ENCODE data around the gene HDAC4. TPM values are rescaled to one million over a fixed set of nuclear protein-coding genes. Genes with fewer than 3 reads are reported as not detected.

Gene HDAC4
- total RNA-seq, 1 experiment from 2014 or later = 21.8 TPM

DNA sequence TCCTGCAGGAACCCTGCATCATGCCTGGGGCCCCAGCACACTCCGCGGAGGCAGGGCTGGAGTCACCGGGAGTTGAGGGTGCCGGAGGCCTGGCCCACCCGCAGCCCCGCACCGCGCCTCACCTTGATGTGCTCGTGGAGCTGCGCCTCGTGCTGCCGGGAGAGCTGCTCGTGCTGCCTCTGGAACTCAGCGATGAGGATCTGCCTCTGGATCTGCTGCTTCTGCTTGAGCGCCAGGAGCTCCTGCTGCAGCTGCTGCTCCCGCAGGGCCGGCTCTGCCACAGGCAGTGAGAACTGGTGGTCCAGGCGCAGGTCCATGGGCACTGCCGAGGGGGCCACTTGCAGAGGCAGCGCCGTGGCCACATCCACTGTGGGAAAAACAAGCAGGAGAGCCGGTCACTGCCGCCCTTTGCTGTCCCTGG, 211.1 kb downstream of the HDAC4 start:
- ChIA-PET CTCF (no interaction called here), POLR2A (no interaction called here)
- Mint-ChIP-seq H3K4me1 (ENCODE audit: insufficient read depth, unreplicated experiment) (no peaks in the 10 kb centered on the region), H3K27me3 (ENCODE audit: insufficient read depth, unreplicated experiment) (no peaks in the 10 kb centered on the region), H3K9me3 (ENCODE audit: unreplicated experiment) (no peaks in the 10 kb centered on the region), H3K36me3 (ENCODE audit: insufficient read depth, unreplicated experiment) (peaks cover 22% of the 10 kb centered on the region), H3K27ac (ENCODE audit: low read depth, unreplicated experiment) (no peak overlapping the region), H3K4me3 (ENCODE audit: unreplicated experiment) (no peak overlapping the region)
- intact Hi-C loops (cut with micrococcal nuclease) = no loop called here
- no peak for DNase-seq (ENCODE audit: unreplicated experiment)
- BruUV-seq (replicated peaks) = no TSS peak
- TF ChIP-seq, protein P1, sequence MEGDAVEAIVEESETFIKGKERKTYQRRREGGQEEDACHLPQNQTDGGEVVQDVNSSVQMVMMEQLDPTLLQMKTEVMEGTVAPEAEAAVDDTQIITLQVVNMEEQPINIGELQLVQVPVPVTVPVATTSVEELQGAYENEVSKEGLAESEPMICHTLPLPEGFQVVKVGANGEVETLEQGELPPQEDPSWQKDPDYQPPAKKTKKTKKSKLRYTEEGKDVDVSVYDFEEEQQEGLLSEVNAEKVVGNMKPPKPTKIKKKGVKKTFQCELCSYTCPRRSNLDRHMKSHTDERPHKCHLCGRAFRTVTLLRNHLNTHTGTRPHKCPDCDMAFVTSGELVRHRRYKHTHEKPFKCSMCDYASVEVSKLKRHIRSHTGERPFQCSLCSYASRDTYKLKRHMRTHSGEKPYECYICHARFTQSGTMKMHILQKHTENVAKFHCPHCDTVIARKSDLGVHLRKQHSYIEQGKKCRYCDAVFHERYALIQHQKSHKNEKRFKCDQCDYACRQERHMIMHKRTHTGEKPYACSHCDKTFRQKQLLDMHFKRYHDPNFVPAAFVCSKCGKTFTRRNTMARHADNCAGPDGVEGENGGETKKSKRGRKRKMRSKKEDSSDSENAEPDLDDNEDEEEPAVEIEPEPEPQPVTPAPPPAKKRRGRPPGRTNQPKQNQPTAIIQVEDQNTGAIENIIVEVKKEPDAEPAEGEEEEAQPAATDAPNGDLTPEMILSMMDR (IDR thresholded peaks at IDR 0.05; ENCODE audit: unreplicated experiment) = no peak

DNA sequence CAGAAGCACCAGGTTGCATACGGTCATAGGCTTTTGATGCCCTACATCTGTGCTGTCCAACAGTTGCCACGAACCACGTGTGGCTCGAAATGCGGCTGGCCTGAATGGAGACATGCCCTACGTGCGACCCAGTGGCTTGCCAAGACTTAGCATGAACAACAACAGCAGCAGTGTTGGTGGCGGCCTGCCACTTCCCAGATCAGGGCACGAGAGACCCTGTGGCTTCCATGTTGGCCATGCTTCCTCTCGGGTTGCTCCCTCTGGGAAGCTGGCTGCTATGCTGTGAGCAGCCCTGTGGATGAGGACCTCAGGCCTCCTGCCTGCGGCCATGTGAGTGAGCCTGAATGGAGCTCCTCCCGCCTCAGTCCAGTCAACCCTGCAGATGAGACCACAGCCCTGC, 212.3 kb downstream of the HDAC4 start:
- BruUV-seq (replicated peaks) = no TSS peak
- Mint-ChIP-seq H3K4me3 (ENCODE audit: unreplicated experiment) (no peak overlapping the region), H3K36me3 (ENCODE audit: insufficient read depth, unreplicated experiment) (peaks cover 30% of the 10 kb centered on the region), H3K27me3 (ENCODE audit: insufficient read depth, unreplicated experiment) (no peaks in the 10 kb centered on the region), H3K4me1 (ENCODE audit: insufficient read depth, unreplicated experiment) (no peaks in the 10 kb centered on the region), H3K9me3 (ENCODE audit: unreplicated experiment) (no peaks in the 10 kb centered on the region), H3K27ac (ENCODE audit: low read depth, unreplicated experiment) (no peak overlapping the region)
- intact Hi-C loops (cut with micrococcal nuclease) = no loop called here
- ChIA-PET CTCF (no interaction called here), POLR2A (no interaction called here)
- DNase-seq (ENCODE audit: unreplicated experiment) = no peak
- TF ChIP-seq, protein P1 (IDR thresholded peaks at IDR 0.05; ENCODE audit: unreplicated experiment) = no peak

DNA sequence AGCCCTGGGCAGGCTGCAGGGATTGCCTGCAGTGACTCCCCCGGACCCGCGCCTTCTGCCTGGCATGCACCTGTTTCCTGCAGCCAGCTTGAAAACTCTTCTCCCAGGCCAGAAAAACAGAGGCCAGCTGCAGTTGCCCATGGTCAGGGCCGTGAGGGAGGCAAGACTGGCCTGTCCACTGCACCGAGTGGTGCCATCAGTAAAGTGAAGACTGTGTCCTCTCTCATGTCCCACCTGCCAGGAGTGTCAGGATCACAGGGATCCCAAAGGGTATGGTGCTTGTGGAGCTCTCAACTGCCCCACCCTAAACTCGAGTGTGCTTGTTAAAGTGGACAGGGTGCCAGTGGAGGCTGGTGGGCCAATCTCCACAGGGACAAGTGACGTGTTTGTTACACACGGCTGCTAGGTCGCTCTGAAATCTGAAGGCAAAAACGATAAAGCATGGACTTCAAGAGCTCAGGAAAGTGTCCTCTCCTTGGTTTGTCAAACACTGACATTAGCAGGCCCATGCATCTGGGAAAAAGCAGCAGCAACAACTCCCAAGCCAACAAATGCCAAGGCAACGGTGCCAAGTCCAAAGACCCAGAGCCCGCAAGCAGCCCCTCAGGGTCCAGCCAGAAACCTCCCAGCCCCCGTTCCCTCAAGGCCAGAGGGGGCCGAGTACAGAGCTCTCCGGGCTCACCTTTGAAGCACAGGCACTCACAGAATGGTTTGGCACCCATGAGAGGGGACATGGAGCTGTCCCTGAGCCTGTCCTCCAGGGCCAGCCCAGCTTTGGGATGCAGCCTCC, 213.2 kb downstream of the HDAC4 start:
- Mint-ChIP-seq H3K27me3 (ENCODE audit: insufficient read depth, unreplicated experiment) (no peaks in the 10 kb centered on the region), H3K36me3 (ENCODE audit: insufficient read depth, unreplicated experiment) (peaks cover 34% of the 10 kb centered on the region), H3K9me3 (ENCODE audit: unreplicated experiment) (no peaks in the 10 kb centered on the region), H3K4me1 (ENCODE audit: insufficient read depth, unreplicated experiment) (no peaks in the 10 kb centered on the region), H3K4me3 (ENCODE audit: unreplicated experiment) (no peak overlapping the region), H3K27ac (ENCODE audit: low read depth, unreplicated experiment) (no peak overlapping the region)
- ChIA-PET CTCF (no interaction called here), POLR2A (interaction anchor here (0.6 kb wide), 1 partner anchor 167 kb away, joined by 3 read pairs; no protein-coding TSS in a partner anchor)
- TF ChIP-seq, protein P1 (IDR thresholded peaks at IDR 0.05; ENCODE audit: unreplicated experiment) = no peak
- no TSS peak for BruUV-seq (replicated peaks)
- DNase-seq (ENCODE audit: unreplicated experiment) = no peak
- intact Hi-C loops (cut with micrococcal nuclease) = no loop called here

DNA sequence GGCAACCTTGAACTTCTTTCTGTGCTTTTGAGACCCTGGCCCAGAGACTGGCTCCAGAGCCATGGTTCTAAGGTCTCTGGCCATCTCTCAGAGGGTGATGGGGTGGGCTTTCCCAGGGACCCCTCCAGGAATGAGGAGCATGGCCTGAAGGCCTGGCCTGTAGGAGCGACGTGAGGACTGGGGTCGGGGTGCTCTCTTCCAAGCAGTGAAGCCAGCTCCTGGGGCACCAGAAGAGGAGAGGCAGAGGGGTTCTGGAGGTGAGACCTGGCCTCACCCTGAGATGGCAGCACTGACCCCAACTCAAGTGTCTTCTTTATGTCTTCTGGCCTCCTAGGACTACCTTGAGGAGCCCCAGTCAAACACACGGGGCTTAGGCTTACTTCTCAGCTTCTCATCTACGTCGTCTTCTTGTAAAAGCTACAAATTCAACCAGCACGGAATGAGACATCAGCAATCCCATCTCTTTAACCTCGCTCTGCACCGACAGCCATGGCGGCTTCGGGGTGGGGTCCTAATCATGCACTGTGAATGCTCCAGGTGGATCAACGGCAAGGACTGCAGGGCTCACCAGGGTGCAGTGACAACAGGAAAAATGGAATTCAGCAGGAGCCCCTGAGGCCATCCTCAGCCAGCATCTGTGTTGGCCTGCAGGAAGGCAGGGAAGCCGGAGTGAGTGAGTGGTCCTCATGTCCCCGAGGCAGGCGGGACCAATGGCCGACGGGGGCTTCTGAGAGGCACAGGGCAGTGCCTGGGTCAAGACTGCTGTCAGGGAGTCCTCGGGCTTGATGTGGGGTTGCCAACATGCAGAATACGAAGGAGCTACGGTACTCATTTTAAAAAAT, 214.1 kb downstream of the HDAC4 start:
- ChIA-PET CTCF (no interaction called here), POLR2A (no interaction called here)
- Mint-ChIP-seq H3K4me1 (ENCODE audit: insufficient read depth, unreplicated experiment) (no peaks in the 10 kb centered on the region), H3K27ac (ENCODE audit: low read depth, unreplicated experiment) (no peak overlapping the region), H3K27me3 (ENCODE audit: insufficient read depth, unreplicated experiment) (no peaks in the 10 kb centered on the region), H3K36me3 (ENCODE audit: insufficient read depth, unreplicated experiment) (peaks cover 30% of the 10 kb centered on the region), H3K4me3 (ENCODE audit: unreplicated experiment) (no peak overlapping the region), H3K9me3 (ENCODE audit: unreplicated experiment) (no peaks in the 10 kb centered on the region)
- no peak for DNase-seq (ENCODE audit: unreplicated experiment)
- intact Hi-C loops (cut with micrococcal nuclease) = no loop called here
- TF ChIP-seq, protein P1 (IDR thresholded peaks at IDR 0.05; ENCODE audit: unreplicated experiment) = no peak
- no TSS peak for BruUV-seq (replicated peaks)
